HepG2 (cell line): ENCODE measurements around the gene TSPYL6. TPM values are rescaled to one million over a fixed set of nuclear protein-coding genes. Genes with fewer than 3 reads are reported as not detected.

Source experiments
- AGO2 ChIP-seq: fragments of 200-400 bp; formaldehyde crosslinking; optimal IDR thresholded peaks from 2 replicates; pipeline ENCODE3; 2017; ENCODE audit warnings: mild to moderate bottlenecking, low read depth, low read length, moderate library complexity
- BCL6 ChIP-seq: IDR thresholded peaks from 2 replicates; pipeline ENCODE4 v1.6.1; 2016; ENCODE audit warnings: missing genetic modification reagents, missing compliant biosample characterization
- BCLAF1 ChIP-seq: fragments of 450-650 bp; IDR thresholded peaks from 2 replicates; pipeline ENCODE4 v1.6.1; 2017; ENCODE audit warnings: mild to moderate bottlenecking
- DNMT1 ChIP-seq: sonication (generic); formaldehyde crosslinking; IDR thresholded peaks from 2 replicates; pipeline ENCODE4 v1.5.1; 2020; ENCODE audit warnings: mild to moderate bottlenecking, missing genetic modification reagents
- E2F2 ChIP-seq: sonication (generic); formaldehyde crosslinking; IDR thresholded peaks from 2 replicates; pipeline ENCODE4 v1.4.0; 2020; ENCODE audit warnings: missing genetic modification reagents, borderline replicate concordance
- MIER3 ChIP-seq: IDR thresholded peaks from 2 replicates; pipeline ENCODE4 v1.6.1; 2016; ENCODE audit warnings: missing compliant biosample characterization, borderline replicate concordance
- MLXIP ChIP-seq: sonication (generic); formaldehyde crosslinking; IDR thresholded peaks from 2 replicates; pipeline ENCODE4 v1.9.0; 2021; ENCODE audit warnings: missing genetic modification reagents, borderline replicate concordance
- NCOR1 ChIP-seq: fragments of 200-600 bp; sonication (generic); IDR thresholded peaks from 2 replicates; pipeline ENCODE4 v1.7.0; 2017; ENCODE audit warnings: antibody characterized with exemption, low read length, borderline replicate concordance
- NFKBIZ ChIP-seq: IDR thresholded peaks from 2 replicates; pipeline ENCODE4 v1.6.1; 2018; ENCODE audit warnings: missing genetic modification reagents, missing compliant biosample characterization
- PBX3 ChIP-seq: sonication (generic); formaldehyde crosslinking; IDR thresholded peaks from 2 replicates; pipeline ENCODE4 v1.8.1; 2023; ENCODE audit warnings: missing genetic modification reagents, inconsistent platforms, borderline replicate concordance
- SKIL ChIP-seq: sonication (generic); formaldehyde crosslinking; IDR thresholded peaks from 2 replicates; pipeline ENCODE4 v1.8.0; 2022; ENCODE audit warnings: missing genetic modification reagents, mild to moderate bottlenecking, moderate library complexity, borderline replicate concordance
- TEAD3 ChIP-seq: optimal IDR thresholded peaks from 2 replicates; pipeline ENCODE3; 2016; ENCODE audit warnings: borderline replicate concordance
- THAP7 ChIP-seq: sonication (generic); formaldehyde crosslinking; IDR thresholded peaks from 2 replicates; pipeline ENCODE4 v1.8.1; 2023; ENCODE audit warnings: mild to moderate bottlenecking, missing genetic modification reagents
- ZBTB39 ChIP-seq: sonication (generic); formaldehyde crosslinking; IDR thresholded peaks from 2 replicates; pipeline ENCODE4 v1.5.0; 2020; ENCODE audit warnings: missing genetic modification reagents
- ZNF792 ChIP-seq: IDR thresholded peaks from 2 replicates; pipeline ENCODE4 v1.6.1; 2016
- polyA plus RNA-seq, 8 experiments: library from polyadenylated mRNA; depleted of rRNA in 3 of 8; stranded (reverse) in 7 of 8; unstranded in 1 of 8; fragments of >200 nt; fragmentation: Illumina TruSeq in 4 of 8; extraction: Trizol in 4 of 8; gene quantifications; 2 replicates each; pipeline versions ENCODE4 v1.2.1 to v1.2.3, GENCODE V29; 2011 to 2016; ENCODE audit warnings: low read depth in 4 of 8, missing spikeins in 1 of 8, mixed read lengths in 1 of 8; ENCODE audit not compliant: insufficient read depth in 1 of 8
- total RNA-seq, 5 experiments: library from RNA; depleted of rRNA; stranded (reverse); fragments of >200 nt; fragmentation: Illumina TruSeq; extraction: Trizol; gene quantifications; 2 replicates each; pipeline ENCODE4 v1.2.3, GENCODE V29; 2016; ENCODE audit warnings: low read depth in 1 of 5

TSPYL6 gene
- total and polyA plus RNA-seq, 2 of the 13 experiments (the other 11 are each of a cell fraction or from before 2014, with no cell fraction given): 0.03 TPM; not detected in 1

GRCh38 chr2:54207666-54208195, 48.3 kb downstream of the TSPYL6 start (continued):
- peak; percentile 45; the same call in 1 of the 2 replicates for TF ChIP-seq ZBTB39 (CRISPR knock-in tag)
- TF ChIP-seq MIER3: peak; percentile 84; the same call in 1 of the 2 replicates
- TF ChIP-seq MLXIP (CRISPR knock-in tag): no peak
- peak; percentile 96; the same call in 1 of the 2 replicates for TF ChIP-seq NCOR1
- no peak for TF ChIP-seq BCLAF1
- no peak for TF ChIP-seq THAP7 (CRISPR knock-in tag)
- no peak for TF ChIP-seq E2F2 (CRISPR knock-in tag)
- TF ChIP-seq TEAD3 (CRISPR knock-in tag): peak; percentile 96
- no peak for TF ChIP-seq DNMT1
- no peak for TF ChIP-seq PBX3
- no peak for TF ChIP-seq SKIL (CRISPR knock-in tag)
- peak; percentile 91 for TF ChIP-seq ZNF792 (CRISPR knock-in tag)
- peak; percentile 88 for TF ChIP-seq NFKBIZ (CRISPR knock-in tag)
- peak; percentile 97 for TF ChIP-seq BCL6 (CRISPR knock-in tag)
- TF ChIP-seq AGO2: no peak
